WTC11 (cell line): Measurements from ENCODE around the gene NEUROG2. TPM values are rescaled to one million over a fixed set of nuclear protein-coding genes. Genes with fewer than 3 reads are reported as not detected.

ENCODE experiments used
- ATAC-seq: fragments of 200-7000 bp; cut with Tn5 transposase; 2 replicates; pipeline ENCODE4 v1.10.0; 2021; ENCODE audit warnings: mild to moderate bottlenecking, moderate library complexity
- CTCF ChIA-PET: fragments of 300-600 bp; sonication (Branson Sonifier 250); formaldehyde crosslinking; loops from one replicate; lab custom pipeline; 2021; ENCODE audit warnings: antibody characterized with exemption; lab: Charles Lee
- POLR2A ChIA-PET: fragments of 350-600 bp; sonication (Branson Sonifier 250); formaldehyde crosslinking; loops from one replicate; lab custom pipeline; 2021; ENCODE audit warnings: antibody characterized with exemption; lab: Charles Lee
- DNase-seq: peaks from one replicate; pipeline ENCODE4 v3.0.0; 2021; ENCODE audit warnings: low spot score
- H3K27ac Mint-ChIP-seq: 2 replicates; pipeline ENCODE4 v1.8.0; 2021; ENCODE audit warnings: mixed read lengths
- H3K27me3 Mint-ChIP-seq: 2 replicates; pipeline ENCODE4 v1.8.0; 2021; ENCODE audit warnings: low read depth, mild to moderate bottlenecking, moderate library complexity, mixed read lengths
- H3K36me3 Mint-ChIP-seq: 2 replicates; pipeline ENCODE4 v1.8.0; 2021; ENCODE audit warnings: mixed read lengths
- H3K4me1 Mint-ChIP-seq: 2 replicates; pipeline ENCODE4 v1.8.0; 2022; ENCODE audit warnings: mixed read lengths
- H3K4me3 Mint-ChIP-seq: 2 replicates; pipeline ENCODE4 v1.8.0; 2021; ENCODE audit warnings: mild to moderate bottlenecking, moderate library complexity, mixed read lengths
- H3K9me3 Mint-ChIP-seq: 2 replicates; pipeline ENCODE4 v1.8.0; 2021; ENCODE audit warnings: mixed read lengths
- ATF1 ChIP-seq: sonication (generic); formaldehyde crosslinking; IDR thresholded peaks from 2 replicates; pipeline ENCODE4 v1.8.1; 2023; ENCODE audit warnings: mild to moderate bottlenecking, moderate library complexity, missing genetic modification reagents
- CBFB ChIP-seq: sonication (generic); formaldehyde crosslinking; IDR thresholded peaks from 2 replicates; pipeline ENCODE4 v1.8.1; 2022; ENCODE audit warnings: mild to moderate bottlenecking, low read depth, missing genetic modification reagents
- EMX1 ChIP-seq: fragments of 250-450 bp; sonication (Bioruptor Pico); IDR thresholded peaks from 2 replicates; pipeline ENCODE4 v1.8.0; 2021; ENCODE audit warnings: mild to moderate bottlenecking
- FOXK1 ChIP-seq: sonication (generic); formaldehyde crosslinking; IDR thresholded peaks from 2 replicates; pipeline ENCODE4 v1.8.0; 2022; ENCODE audit warnings: mild to moderate bottlenecking, moderate library complexity, missing genetic modification reagents
- GTF2I ChIP-seq: fragments of 250-450 bp; sonication (Bioruptor Pico); conservative IDR thresholded peaks from 2 replicates; pipeline ENCODE4 v1.4.0; 2021; ENCODE audit warnings: mild to moderate bottlenecking
- IRF2 ChIP-seq: sonication (generic); formaldehyde crosslinking; IDR thresholded peaks from 2 replicates; pipeline ENCODE4 v1.8.0; 2022; ENCODE audit warnings: low read depth, missing genetic modification reagents, borderline replicate concordance
- KAT7 ChIP-seq: sonication (generic); formaldehyde crosslinking; IDR thresholded peaks from 2 replicates; pipeline ENCODE4 v1.8.1; 2023; ENCODE audit warnings: missing genetic modification reagents, mild to moderate bottlenecking, borderline replicate concordance
- MXD4 ChIP-seq: fragments of 250-450 bp; sonication (Bioruptor Pico); IDR thresholded peaks from 2 replicates; pipeline ENCODE4 v1.8.0; 2021; ENCODE audit warnings: mild to moderate bottlenecking, moderate library complexity, borderline replicate concordance
- NFATC4 ChIP-seq: fragments of 250-450 bp; sonication (Bioruptor Pico); IDR thresholded peaks from 2 replicates; pipeline ENCODE4 v1.9.0; 2021; ENCODE audit warnings: mild to moderate bottlenecking
- NR2C2 ChIP-seq: sonication (generic); formaldehyde crosslinking; IDR thresholded peaks from 2 replicates; pipeline ENCODE4 v1.8.0; 2022; ENCODE audit warnings: mild to moderate bottlenecking, missing genetic modification reagents
- PRRX2 ChIP-seq: fragments of 250-450 bp; sonication (Bioruptor Pico); IDR thresholded peaks from 2 replicates; pipeline ENCODE4 v1.8.0; 2021; ENCODE audit warnings: mild to moderate bottlenecking
- SOX15 ChIP-seq: fragments of 250-450 bp; sonication (Bioruptor Pico); IDR thresholded peaks from 2 replicates; pipeline ENCODE4 v1.9.0; 2021; ENCODE audit warnings: mild to moderate bottlenecking
- ZBTB21 ChIP-seq: sonication (generic); formaldehyde crosslinking; IDR thresholded peaks from 2 replicates; pipeline ENCODE4 v1.8.1; 2023; ENCODE audit warnings: mild to moderate bottlenecking, missing genetic modification reagents, borderline replicate concordance
- ZNF138 ChIP-seq: sonication (generic); formaldehyde crosslinking; conservative IDR thresholded peaks from 2 replicates; pipeline ENCODE4 v1.8.1; 2022; ENCODE audit warnings: mild to moderate bottlenecking, moderate library complexity, missing genetic modification reagents
- ZNF219 ChIP-seq: sonication (generic); formaldehyde crosslinking; IDR thresholded peaks from 2 replicates; pipeline ENCODE4 v1.8.0; 2023; ENCODE audit warnings: missing genetic modification reagents, mild to moderate bottlenecking, borderline replicate concordance
- ZNF232 ChIP-seq: sonication (generic); formaldehyde crosslinking; IDR thresholded peaks from 2 replicates; pipeline ENCODE4 v1.8.0; 2022; ENCODE audit warnings: mild to moderate bottlenecking, missing genetic modification reagents
- ZNF416 ChIP-seq: fragments of 250-450 bp; sonication (Bioruptor Pico); IDR thresholded peaks from 2 replicates; pipeline ENCODE4 v1.9.0; 2021; ENCODE audit warnings: mild to moderate bottlenecking, inconsistent platforms
- total RNA-seq: library from RNA; stranded (reverse); gene quantifications from 3 replicates; pipeline ENCODE4 v1.2.3, GENCODE V29; 2021
- TF ChIP-seq, protein P1 (sequence below): fragments of 200-600 bp; IDR thresholded peaks from 2 replicates; pipeline ENCODE4 v1.8.0; 2022; ENCODE audit warnings: antibody characterized with exemption
- TF ChIP-seq, protein P2 (sequence below): fragments of 250-450 bp; sonication (Bioruptor Pico); IDR thresholded peaks from 2 replicates; pipeline ENCODE4 v1.9.0; 2021; ENCODE audit warnings: moderate library complexity, mild to moderate bottlenecking, inconsistent platforms, borderline replicate concordance
- TF ChIP-seq, protein P3 (sequence below): sonication (generic); formaldehyde crosslinking; IDR thresholded peaks from 2 replicates; pipeline ENCODE4 v1.8.0; 2022; ENCODE audit warnings: mild to moderate bottlenecking, missing genetic modification reagents
- TF ChIP-seq, protein P4 (sequence below): sonication (generic); formaldehyde crosslinking; IDR thresholded peaks from 2 replicates; pipeline ENCODE4 v1.8.1; 2023; ENCODE audit warnings: mild to moderate bottlenecking, missing genetic modification reagents, moderate library complexity
- TF ChIP-seq, protein P5 (sequence below): sonication (generic); formaldehyde crosslinking; IDR thresholded peaks from 2 replicates; pipeline ENCODE4 v1.8.0; 2023; ENCODE audit warnings: missing genetic modification reagents
- TF ChIP-seq, protein P6 (sequence below): sonication (generic); formaldehyde crosslinking; IDR thresholded peaks from 2 replicates; pipeline ENCODE4 v1.8.1; 2022; ENCODE audit warnings: low read depth, missing genetic modification reagents, borderline replicate concordance
- TF ChIP-seq, protein P7 (sequence below): sonication (generic); formaldehyde crosslinking; IDR thresholded peaks from 2 replicates; pipeline ENCODE4 v1.8.1; 2023; ENCODE audit warnings: mild to moderate bottlenecking, missing genetic modification reagents

Gene NEUROG2
- total RNA-seq, 1 experiment from 2014 or later = not detected

DNA sequence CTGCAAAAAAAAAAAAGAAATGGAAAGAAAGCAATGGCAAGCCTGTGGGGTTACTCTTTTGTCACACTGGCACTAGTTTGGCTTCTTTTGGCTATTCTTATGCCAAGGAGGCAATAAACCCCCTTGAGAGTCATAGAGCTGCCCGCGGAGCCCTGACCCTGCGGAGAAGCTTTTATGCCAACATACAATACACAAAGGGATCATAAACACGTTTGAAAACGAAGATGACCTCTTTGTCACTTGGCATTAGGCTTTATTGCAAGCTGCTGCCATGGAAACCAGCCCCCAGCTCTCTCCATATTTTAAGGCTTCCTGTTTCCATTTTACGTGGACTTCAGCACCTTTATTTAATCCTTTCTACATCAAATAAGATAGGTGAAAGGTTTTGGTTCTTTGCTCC lies 7.6 kb downstream of the NEUROG2 start:
- Mint-ChIP-seq H3K9me3 (no peaks in the 10 kb centered on the region), H3K27me3 (peaks cover 91% of the 10 kb centered on the region), H3K36me3 (no peaks in the 10 kb centered on the region), H3K27ac (no peak overlapping the region), H3K4me3 (no peak overlapping the region), H3K4me1 (peaks cover 32% of the 10 kb centered on the region)
- DNase-seq (no peak), ATAC-seq (no peak)
- POLR2A ChIA-PET = no interaction called here
- TF ChIP-seq NFATC4 (CRISPR knock-in tag) (no peak), ZNF138 (CRISPR knock-in tag) (no peak), ZBTB21 (no peak), NR2C2 (CRISPR knock-in tag) (no peak), IRF2 (CRISPR knock-in tag) (no peak)
- TF ChIP-seq, protein P1, sequence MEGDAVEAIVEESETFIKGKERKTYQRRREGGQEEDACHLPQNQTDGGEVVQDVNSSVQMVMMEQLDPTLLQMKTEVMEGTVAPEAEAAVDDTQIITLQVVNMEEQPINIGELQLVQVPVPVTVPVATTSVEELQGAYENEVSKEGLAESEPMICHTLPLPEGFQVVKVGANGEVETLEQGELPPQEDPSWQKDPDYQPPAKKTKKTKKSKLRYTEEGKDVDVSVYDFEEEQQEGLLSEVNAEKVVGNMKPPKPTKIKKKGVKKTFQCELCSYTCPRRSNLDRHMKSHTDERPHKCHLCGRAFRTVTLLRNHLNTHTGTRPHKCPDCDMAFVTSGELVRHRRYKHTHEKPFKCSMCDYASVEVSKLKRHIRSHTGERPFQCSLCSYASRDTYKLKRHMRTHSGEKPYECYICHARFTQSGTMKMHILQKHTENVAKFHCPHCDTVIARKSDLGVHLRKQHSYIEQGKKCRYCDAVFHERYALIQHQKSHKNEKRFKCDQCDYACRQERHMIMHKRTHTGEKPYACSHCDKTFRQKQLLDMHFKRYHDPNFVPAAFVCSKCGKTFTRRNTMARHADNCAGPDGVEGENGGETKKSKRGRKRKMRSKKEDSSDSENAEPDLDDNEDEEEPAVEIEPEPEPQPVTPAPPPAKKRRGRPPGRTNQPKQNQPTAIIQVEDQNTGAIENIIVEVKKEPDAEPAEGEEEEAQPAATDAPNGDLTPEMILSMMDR = no peak
- TF ChIP-seq, protein P2, sequence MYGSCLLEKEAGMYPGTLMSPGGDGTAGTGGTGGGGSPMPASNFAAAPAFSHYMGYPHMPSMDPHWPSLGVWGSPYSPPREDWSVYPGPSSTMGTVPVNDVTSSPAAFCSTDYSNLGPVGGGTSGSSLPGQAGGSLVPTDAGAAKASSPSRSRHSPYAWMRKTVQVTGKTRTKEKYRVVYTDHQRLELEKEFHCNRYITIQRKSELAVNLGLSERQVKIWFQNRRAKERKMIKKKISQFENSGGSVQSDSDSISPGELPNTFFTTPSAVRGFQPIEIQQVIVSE (CRISPR knock-in tag) = no peak
- CTCF ChIA-PET = interaction anchor here (2.1 to 5.6 kb wide), 2 partner anchors 9 to 14 kb away, joined by 5 to 91 read pairs; no protein-coding TSS in a partner anchor

DNA sequence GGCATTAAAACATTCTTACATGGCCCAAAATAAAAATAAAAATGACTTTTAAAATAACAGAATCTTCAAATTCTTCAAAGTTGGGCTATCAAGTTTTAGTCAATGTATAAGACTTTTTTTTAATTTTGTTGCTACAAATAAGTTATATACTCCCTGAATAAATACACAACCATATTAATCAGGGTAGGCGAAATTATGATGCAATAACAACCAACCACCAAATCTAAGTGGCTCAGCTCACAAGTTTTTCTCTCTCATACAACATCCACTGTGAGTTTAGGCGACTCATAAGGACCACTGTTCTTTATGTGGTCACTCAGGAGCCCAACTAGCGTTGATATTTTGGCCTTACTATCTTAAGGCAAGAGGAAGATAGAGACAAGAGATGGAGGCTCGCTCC lies 11.2 kb downstream of the NEUROG2 start:
- TF ChIP-seq, protein P3, sequence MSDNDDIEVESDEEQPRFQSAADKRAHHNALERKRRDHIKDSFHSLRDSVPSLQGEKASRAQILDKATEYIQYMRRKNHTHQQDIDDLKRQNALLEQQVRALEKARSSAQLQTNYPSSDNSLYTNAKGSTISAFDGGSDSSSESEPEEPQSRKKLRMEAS = no peak
- no peak for TF ChIP-seq FOXK1 (CRISPR knock-in tag)
- no peak for TF ChIP-seq SOX15 (CRISPR knock-in tag)
- no peak for TF ChIP-seq EMX1 (CRISPR knock-in tag)
- no peak for TF ChIP-seq GTF2I (CRISPR knock-in tag)
- TF ChIP-seq ATF1 (CRISPR knock-in tag) = no peak
- TF ChIP-seq, protein P4, sequence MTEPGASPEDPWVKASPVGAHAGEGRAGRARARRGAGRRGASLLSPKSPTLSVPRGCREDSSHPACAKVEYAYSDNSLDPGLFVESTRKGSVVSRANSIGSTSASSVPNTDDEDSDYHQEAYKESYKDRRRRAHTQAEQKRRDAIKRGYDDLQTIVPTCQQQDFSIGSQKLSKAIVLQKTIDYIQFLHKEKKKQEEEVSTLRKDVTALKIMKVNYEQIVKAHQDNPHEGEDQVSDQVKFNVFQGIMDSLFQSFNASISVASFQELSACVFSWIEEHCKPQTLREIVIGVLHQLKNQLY = no peak
- TF ChIP-seq CBFB (CRISPR knock-in tag) = no peak
- TF ChIP-seq ZNF219 (CRISPR knock-in tag) = no peak
- TF ChIP-seq, protein P5, sequence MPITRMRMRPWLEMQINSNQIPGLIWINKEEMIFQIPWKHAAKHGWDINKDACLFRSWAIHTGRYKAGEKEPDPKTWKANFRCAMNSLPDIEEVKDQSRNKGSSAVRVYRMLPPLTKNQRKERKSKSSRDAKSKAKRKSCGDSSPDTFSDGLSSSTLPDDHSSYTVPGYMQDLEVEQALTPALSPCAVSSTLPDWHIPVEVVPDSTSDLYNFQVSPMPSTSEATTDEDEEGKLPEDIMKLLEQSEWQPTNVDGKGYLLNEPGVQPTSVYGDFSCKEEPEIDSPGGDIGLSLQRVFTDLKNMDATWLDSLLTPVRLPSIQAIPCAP = no peak
- no peak for TF ChIP-seq MXD4 (CRISPR knock-in tag)
- no peak for TF ChIP-seq ZNF416 (CRISPR knock-in tag)
- TF ChIP-seq ZNF232 (CRISPR knock-in tag) = no peak
- TF ChIP-seq, protein P6, sequence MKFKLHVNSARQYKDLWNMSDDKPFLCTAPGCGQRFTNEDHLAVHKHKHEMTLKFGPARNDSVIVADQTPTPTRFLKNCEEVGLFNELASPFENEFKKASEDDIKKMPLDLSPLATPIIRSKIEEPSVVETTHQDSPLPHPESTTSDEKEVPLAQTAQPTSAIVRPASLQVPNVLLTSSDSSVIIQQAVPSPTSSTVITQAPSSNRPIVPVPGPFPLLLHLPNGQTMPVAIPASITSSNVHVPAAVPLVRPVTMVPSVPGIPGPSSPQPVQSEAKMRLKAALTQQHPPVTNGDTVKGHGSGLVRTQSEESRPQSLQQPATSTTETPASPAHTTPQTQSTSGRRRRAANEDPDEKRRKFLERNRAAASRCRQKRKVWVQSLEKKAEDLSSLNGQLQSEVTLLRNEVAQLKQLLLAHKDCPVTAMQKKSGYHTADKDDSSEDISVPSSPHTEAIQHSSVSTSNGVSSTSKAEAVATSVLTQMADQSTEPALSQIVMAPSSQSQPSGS (CRISPR knock-in tag) = no peak
- TF ChIP-seq PRRX2 (CRISPR knock-in tag) = no peak
- TF ChIP-seq, protein P7, sequence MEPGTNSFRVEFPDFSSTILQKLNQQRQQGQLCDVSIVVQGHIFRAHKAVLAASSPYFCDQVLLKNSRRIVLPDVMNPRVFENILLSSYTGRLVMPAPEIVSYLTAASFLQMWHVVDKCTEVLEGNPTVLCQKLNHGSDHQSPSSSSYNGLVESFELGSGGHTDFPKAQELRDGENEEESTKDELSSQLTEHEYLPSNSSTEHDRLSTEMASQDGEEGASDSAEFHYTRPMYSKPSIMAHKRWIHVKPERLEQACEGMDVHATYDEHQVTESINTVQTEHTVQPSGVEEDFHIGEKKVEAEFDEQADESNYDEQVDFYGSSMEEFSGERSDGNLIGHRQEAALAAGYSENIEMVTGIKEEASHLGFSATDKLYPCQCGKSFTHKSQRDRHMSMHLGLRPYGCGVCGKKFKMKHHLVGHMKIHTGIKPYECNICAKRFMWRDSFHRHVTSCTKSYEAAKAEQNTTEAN (CRISPR knock-in tag) = no peak
- TF ChIP-seq KAT7 (CRISPR knock-in tag) = no peak
- POLR2A ChIA-PET = no interaction called here
- no peak overlapping the region for H3K4me3 Mint-ChIP-seq
- no peaks in the 10 kb centered on the region for H3K9me3 Mint-ChIP-seq
- H3K27me3 Mint-ChIP-seq = peaks cover 66% of the 10 kb centered on the region
- peaks cover 16% of the 10 kb centered on the region for H3K4me1 Mint-ChIP-seq
- H3K27ac Mint-ChIP-seq = no peak overlapping the region
- CTCF ChIA-PET = interaction anchor here (2.7 kb wide), 1 partner anchor 19 kb away, joined by 15 read pairs; no protein-coding TSS in a partner anchor
- DNase-seq (no peak), ATAC-seq (no peak)
- H3K36me3 Mint-ChIP-seq = no peaks in the 10 kb centered on the region
